Right atrium auricular region (tissue), 2 donors: Measurements from ENCODE around the gene BTD. TPM values are rescaled to one million over a fixed set of nuclear protein-coding genes. Genes with fewer than 3 reads are reported as not detected.

Experiments
- DNase-seq: peaks from one replicate; pipeline ENCODE4 v3.0.0-alpha.2; 2019; ENCODE audit warnings: low spot score
- H3K27ac ChIP-seq, 2 donors: fragments of 200-600 bp; sonication (generic); 1 replicate in 1 of 2; 2 replicates in 1 of 2; pipeline ENCODE4 v1.5.1; 2016 to 2019
- H3K27me3 ChIP-seq, 2 donors: fragments of 200-600 bp; sonication (generic); one replicate each; pipeline versions ENCODE4 v1.5.1 to v1.6.0; 2017 to 2019
- H3K36me3 ChIP-seq: fragments of 200-600 bp; sonication (generic); one replicate; pipeline ENCODE4 v1.5.1; 2016
- H3K4me1 ChIP-seq, 2 donors: fragments of 200-600 bp; sonication (generic); one replicate each; pipeline versions ENCODE4 v1.5.1 to v1.6.0; 2017 to 2019
- H3K4me3 ChIP-seq, 2 donors: fragments of 200-600 bp; sonication (generic); 1 replicate in 1 of 2; 2 replicates in 1 of 2; pipeline ENCODE4 v1.5.1; 2017 to 2019; ENCODE audit warnings: mild to moderate bottlenecking in 1 of 2, moderate library complexity in 1 of 2
- H3K9me3 ChIP-seq, 2 donors: fragments of 200-600 bp; sonication (generic); one replicate each; pipeline ENCODE4 v1.5.1; 2019
- total RNA-seq, 2 donors: library from RNA; depleted of rRNA; stranded (reverse); fragments of >200 nt; gene quantifications; one replicate each; pipeline ENCODE4 v1.1.0, GENCODE V29; 2016
- TF ChIP-seq, protein P1 (sequence below), 2 donors: fragments of 200-600 bp; sonication (generic); IDR thresholded peaks; one replicate each; pipeline ENCODE4 v1.5.1; 2019; ENCODE audit warnings: antibody characterized with exemption in 2 of 2

The BTD gene
- total RNA-seq, 2 donors from 2014 or later: 10.3 to 16.2 TPM

DNA sequence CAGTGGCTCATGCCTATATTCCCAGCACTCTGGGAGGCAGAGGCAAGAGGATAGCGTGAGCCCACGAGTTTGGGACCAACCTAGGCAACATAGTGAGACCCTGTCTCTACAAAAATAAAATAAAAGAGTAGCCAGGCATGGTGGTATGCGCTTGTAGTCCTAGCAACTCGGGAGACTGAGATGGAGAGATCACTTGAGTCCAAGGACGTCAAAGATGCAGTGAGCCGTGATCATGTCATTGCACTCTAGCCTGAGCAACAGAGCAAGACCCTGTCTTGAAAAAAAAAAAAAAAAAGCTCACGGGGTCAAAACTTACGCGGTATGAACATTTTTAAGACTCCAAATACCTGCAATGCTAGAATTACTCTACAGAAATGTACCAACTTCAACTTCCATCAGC, 43.0 kb upstream of the BTD start:
- Histone ChIP-seq H3K4me1 (no peaks in the 10 kb centered on the region), H3K27ac (no peak overlapping the region), H3K27me3 (no peaks in the 10 kb centered on the region), H3K4me3 (no peak overlapping the region), H3K9me3 (no peaks in the 10 kb centered on the region), H3K36me3 (peaks cover 29% of the 10 kb centered on the region)
- TF ChIP-seq, protein P1, sequence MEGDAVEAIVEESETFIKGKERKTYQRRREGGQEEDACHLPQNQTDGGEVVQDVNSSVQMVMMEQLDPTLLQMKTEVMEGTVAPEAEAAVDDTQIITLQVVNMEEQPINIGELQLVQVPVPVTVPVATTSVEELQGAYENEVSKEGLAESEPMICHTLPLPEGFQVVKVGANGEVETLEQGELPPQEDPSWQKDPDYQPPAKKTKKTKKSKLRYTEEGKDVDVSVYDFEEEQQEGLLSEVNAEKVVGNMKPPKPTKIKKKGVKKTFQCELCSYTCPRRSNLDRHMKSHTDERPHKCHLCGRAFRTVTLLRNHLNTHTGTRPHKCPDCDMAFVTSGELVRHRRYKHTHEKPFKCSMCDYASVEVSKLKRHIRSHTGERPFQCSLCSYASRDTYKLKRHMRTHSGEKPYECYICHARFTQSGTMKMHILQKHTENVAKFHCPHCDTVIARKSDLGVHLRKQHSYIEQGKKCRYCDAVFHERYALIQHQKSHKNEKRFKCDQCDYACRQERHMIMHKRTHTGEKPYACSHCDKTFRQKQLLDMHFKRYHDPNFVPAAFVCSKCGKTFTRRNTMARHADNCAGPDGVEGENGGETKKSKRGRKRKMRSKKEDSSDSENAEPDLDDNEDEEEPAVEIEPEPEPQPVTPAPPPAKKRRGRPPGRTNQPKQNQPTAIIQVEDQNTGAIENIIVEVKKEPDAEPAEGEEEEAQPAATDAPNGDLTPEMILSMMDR (IDR thresholded peaks at IDR 0.05): no peak
- no peak for DNase-seq

DNA sequence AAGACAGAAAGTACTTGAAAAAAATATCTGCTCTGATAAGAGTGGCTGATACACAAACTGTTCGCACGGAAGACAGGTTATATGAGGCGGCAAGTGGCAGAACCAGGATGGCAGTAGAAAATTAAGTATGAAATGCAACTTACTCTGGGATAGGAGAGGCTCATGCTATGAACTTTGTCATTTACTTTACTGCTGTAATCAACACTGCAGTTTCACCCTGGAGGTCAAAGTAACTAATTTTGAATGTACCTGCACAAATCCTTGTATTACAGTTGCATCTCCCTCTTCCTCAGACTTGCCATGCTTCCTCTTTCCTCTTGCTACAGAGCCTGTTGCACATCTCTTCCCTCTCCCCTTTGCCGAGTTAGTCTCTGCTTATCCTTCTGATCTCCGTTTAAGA, 39.0 kb upstream of the BTD start:
- H3K9me3 ChIP-seq: no peaks in the 10 kb centered on the region
- H3K27ac ChIP-seq: no peak overlapping the region
- TF ChIP-seq, protein P1 (IDR thresholded peaks at IDR 0.05): no peak
- no peaks in the 10 kb centered on the region for H3K4me1 ChIP-seq
- H3K4me3 ChIP-seq: no peak overlapping the region
- H3K27me3 ChIP-seq: no peaks in the 10 kb centered on the region
- H3K36me3 ChIP-seq: peaks cover 62% of the 10 kb centered on the region
- no peak for DNase-seq

DNA sequence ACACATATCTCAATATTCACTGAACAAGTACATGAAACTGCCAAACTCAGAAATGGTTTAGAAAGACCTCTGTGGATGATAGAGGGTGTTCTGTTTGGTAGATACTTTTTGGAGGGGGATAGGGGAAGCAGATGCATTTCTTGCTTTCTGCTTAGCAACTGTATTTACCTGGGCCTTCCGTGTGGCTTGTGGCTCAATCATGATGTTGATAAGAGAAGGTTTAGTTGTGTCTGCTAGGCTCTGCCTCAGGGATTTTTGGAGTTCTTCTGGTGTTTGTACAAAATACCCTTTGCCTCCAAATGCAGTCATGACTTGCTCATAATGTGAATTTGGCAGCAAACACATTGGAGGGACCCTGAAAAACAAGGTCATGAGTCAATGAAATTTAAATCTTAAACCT, 38.4 kb upstream of the BTD start:
- no peak overlapping the region for H3K27ac ChIP-seq
- H3K4me1 ChIP-seq: no peaks in the 10 kb centered on the region
- TF ChIP-seq, protein P1 (IDR thresholded peaks at IDR 0.05): no peak
- no peaks in the 10 kb centered on the region for H3K27me3 ChIP-seq
- DNase-seq: no peak
- H3K4me3 ChIP-seq: no peak overlapping the region
- H3K36me3 ChIP-seq: peaks cover 68% of the 10 kb centered on the region
- no peaks in the 10 kb centered on the region for H3K9me3 ChIP-seq

DNA sequence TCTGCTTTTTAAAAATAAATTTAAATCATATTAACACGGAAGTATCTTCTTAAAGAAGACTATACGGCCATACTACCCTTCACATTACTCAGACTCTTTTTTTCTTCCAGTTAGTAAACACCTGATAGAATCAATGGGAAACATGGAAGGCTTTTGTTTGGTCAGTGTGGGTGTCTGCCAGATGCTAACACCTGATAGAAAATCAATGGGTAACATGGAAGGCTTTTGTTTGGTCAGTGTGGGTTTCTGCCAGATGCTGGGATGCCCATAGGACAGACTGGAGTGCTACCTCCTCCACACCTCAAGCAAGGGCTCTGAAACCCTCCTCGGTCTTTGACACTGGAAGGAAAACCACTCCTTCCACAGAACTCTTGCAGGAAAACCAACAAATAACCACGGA, 29.4 kb upstream of the BTD start:
- TF ChIP-seq, protein P1 (IDR thresholded peaks at IDR 0.05): no peak
- no peak overlapping the region for H3K4me3 ChIP-seq
- H3K9me3 ChIP-seq: no peaks in the 10 kb centered on the region
- no peaks in the 10 kb centered on the region for H3K27me3 ChIP-seq
- DNase-seq: no peak
- no peak overlapping the region for H3K27ac ChIP-seq
- no peaks in the 10 kb centered on the region for H3K4me1 ChIP-seq
- peaks cover 44% of the 10 kb centered on the region for H3K36me3 ChIP-seq

DNA sequence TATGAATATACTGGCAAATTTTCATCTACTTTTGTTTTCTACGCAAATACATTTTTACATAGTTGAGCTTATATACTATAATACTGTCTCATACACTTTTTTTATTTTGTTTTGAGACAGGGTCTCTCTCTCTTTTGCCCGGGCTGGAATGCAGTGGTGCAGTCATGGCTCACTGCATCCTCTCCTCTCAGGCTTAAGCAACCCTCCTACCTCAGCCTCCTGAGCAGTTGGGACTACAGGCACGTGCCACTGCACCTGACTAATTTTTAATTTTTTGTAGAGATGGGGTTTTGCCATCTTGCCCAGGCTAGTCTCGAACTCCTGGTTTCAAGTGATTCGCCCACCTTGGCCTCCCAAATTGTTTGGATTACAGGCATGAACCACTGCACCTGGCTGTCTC, 26.1 kb upstream of the BTD start:
- H3K36me3 ChIP-seq: peaks cover 26% of the 10 kb centered on the region
- H3K4me1 ChIP-seq: peaks cover 0 to 6% of the 10 kb centered on the region in 2 donors
- no peaks in the 10 kb centered on the region for H3K27me3 ChIP-seq
- DNase-seq: no peak
- TF ChIP-seq, protein P1 (IDR thresholded peaks at IDR 0.05): no peak
- no peak overlapping the region for H3K27ac ChIP-seq
- no peaks in the 10 kb centered on the region for H3K9me3 ChIP-seq
- no peak overlapping the region for H3K4me3 ChIP-seq

DNA sequence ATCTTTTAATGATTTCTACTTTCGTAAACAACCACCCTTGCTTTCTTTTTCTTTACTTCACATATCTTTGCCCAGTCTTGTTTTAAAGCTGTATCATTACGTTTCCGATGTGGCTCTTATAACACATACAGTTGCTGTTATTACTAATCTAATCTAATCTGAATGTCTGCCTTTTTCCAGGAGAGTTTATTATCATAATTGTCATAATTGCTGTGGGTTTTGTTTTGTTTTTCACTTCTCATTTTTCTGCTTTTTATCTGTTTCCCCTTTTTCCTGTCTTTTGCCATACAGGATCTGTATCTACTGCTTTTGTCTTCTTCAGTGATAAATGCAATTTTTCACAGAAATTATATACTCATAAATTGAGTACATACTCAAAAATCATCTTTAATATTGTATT, 25.1 kb upstream of the BTD start:
- H3K4me3 ChIP-seq: no peak overlapping the region
- H3K27me3 ChIP-seq: no peaks in the 10 kb centered on the region
- peaks cover 0 to 6% of the 10 kb centered on the region in 2 donors for H3K4me1 ChIP-seq
- H3K36me3 ChIP-seq: peaks cover 27% of the 10 kb centered on the region
- no peak overlapping the region for H3K27ac ChIP-seq
- H3K9me3 ChIP-seq: no peaks in the 10 kb centered on the region
- no peak for DNase-seq
- TF ChIP-seq, protein P1 (IDR thresholded peaks at IDR 0.05): no peak
